HCT116 (cell line): ENCODE results near the gene STARD8.

Source experiments
- CTCF ChIP-seq, 3 experiments: fragments of 200-600 bp in 1 of 3; sonication (generic) in 1 of 3; IDR thresholded peaks in 2 of 3; conservative IDR thresholded peaks in 1 of 3; 2 replicates each; pipeline ENCODE4 v1.5.1; 2012 to 2017; ENCODE audit warnings: low read depth in 2 of 3, low read length in 2 of 3, antibody characterized with exemption in 1 of 3, borderline replicate concordance in 1 of 3, control low read depth in 1 of 3, mild to moderate bottlenecking in 1 of 3, mixed read lengths in 1 of 3, mixed run types in 1 of 3, moderate library complexity in 1 of 3; ENCODE audit not compliant: insufficient read depth in 1 of 3
- EGR1 ChIP-seq: IDR thresholded peaks from 2 replicates; pipeline ENCODE4 v1.6.1; 2012; ENCODE audit warnings: low read depth
- EZH2 ChIP-seq: fragments of 200-600 bp; sonication (generic); IDR thresholded peaks from 2 replicates; pipeline ENCODE4 v1.6.1; 2017; ENCODE audit warnings: antibody characterized with exemption, mixed run types
- EZH2phosphoT487 ChIP-seq: fragments of 200-600 bp; IDR thresholded peaks from 2 replicates; pipeline ENCODE4 v1.6.1; 2018; ENCODE audit warnings: antibody characterized with exemption, borderline replicate concordance
- FOSL1 ChIP-seq: IDR thresholded peaks from 2 replicates; pipeline ENCODE4 v1.6.1; 2012; ENCODE audit warnings: low read depth
- JUND ChIP-seq: IDR thresholded peaks from 2 replicates; pipeline ENCODE4 v1.6.1; 2012
- POLR2A ChIP-seq: IDR thresholded peaks from 2 replicates; pipeline ENCODE4 v1.7.0; 2011; ENCODE audit warnings: borderline replicate concordance; ENCODE audit not compliant: insufficient read depth, insufficient read length; ENCODE audit errors: extremely low read depth
- SP1 ChIP-seq: IDR thresholded peaks from 2 replicates; pipeline ENCODE4 v1.6.1; 2012; ENCODE audit warnings: low read depth
- TCF7L2 ChIP-seq: IDR thresholded peaks from 2 replicates; pipeline ENCODE4 v1.7.0; 2011; ENCODE audit warnings: borderline replicate concordance, inconsistent platforms; ENCODE audit not compliant: insufficient read depth, insufficient read length; ENCODE audit errors: extremely low read depth
- ZBTB33 ChIP-seq: IDR thresholded peaks from 2 replicates; pipeline ENCODE4 v1.6.1; 2011; ENCODE audit warnings: mild to moderate bottlenecking, low read length, moderate library complexity; ENCODE audit not compliant: insufficient replicate concordance; ENCODE audit errors: extremely low read depth
- ZFX ChIP-seq: fragments of 450-650 bp; IDR thresholded peaks from 2 replicates; pipeline ENCODE4 v1.6.1; 2017
- TF ChIP-seq, protein P1 (sequence below): IDR thresholded peaks from 2 replicates; pipeline ENCODE4 v1.6.1; 2012; ENCODE audit warnings: low read depth

- TF ChIP-seq ZBTB33 = no peak
- no peak for TF ChIP-seq CTCF (IDR thresholded peaks at IDR 0.05 in 2 of 3, conservative IDR thresholded peaks at IDR 0.05 in 1 of 3; ENCODE audit: borderline replicate concordance in 1 of 3, insufficient read depth in 1 of 3, low read depth in 2 of 3, low read length in 2 of 3)
- no peak for TF ChIP-seq POLR2A
- TF ChIP-seq EZH2phosphoT487 = no peak
- TF ChIP-seq ZFX = no peak
- TF ChIP-seq SP1 = no peak
- no peak for TF ChIP-seq EGR1
- no peak for TF ChIP-seq FOSL1
- no peak for TF ChIP-seq TCF7L2
- TF ChIP-seq JUND = no peak
- TF ChIP-seq, protein P1, sequence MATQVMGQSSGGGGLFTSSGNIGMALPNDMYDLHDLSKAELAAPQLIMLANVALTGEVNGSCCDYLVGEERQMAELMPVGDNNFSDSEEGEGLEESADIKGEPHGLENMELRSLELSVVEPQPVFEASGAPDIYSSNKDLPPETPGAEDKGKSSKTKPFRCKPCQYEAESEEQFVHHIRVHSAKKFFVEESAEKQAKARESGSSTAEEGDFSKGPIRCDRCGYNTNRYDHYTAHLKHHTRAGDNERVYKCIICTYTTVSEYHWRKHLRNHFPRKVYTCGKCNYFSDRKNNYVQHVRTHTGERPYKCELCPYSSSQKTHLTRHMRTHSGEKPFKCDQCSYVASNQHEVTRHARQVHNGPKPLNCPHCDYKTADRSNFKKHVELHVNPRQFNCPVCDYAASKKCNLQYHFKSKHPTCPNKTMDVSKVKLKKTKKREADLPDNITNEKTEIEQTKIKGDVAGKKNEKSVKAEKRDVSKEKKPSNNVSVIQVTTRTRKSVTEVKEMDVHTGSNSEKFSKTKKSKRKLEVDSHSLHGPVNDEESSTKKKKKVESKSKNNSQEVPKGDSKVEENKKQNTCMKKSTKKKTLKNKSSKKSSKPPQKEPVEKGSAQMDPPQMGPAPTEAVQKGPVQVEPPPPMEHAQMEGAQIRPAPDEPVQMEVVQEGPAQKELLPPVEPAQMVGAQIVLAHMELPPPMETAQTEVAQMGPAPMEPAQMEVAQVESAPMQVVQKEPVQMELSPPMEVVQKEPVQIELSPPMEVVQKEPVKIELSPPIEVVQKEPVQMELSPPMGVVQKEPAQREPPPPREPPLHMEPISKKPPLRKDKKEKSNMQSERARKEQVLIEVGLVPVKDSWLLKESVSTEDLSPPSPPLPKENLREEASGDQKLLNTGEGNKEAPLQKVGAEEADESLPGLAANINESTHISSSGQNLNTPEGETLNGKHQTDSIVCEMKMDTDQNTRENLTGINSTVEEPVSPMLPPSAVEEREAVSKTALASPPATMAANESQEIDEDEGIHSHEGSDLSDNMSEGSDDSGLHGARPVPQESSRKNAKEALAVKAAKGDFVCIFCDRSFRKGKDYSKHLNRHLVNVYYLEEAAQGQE = no peak
- no peak for TF ChIP-seq EZH2
Observed at GRCh38 chrX:68754406-68754805, 106.9 kb downstream of the STARD8 start.
